Ecto neural progenitor cell (in vitro differentiated cells): ENCODE data around the gene ZNF853.
"Not testable (repeated sequence)": the region's sequence is repeated elsewhere in the genome, so short reads cannot be mapped to it uniquely, and the experiment has no call there.

ENCODE experiments used
- DNase-seq: peaks from one replicate; pipeline ENCODE4 v3.0.0-alpha.2; 2018; ENCODE audit warnings: low spot score

The ZNF853 gene

DNA sequence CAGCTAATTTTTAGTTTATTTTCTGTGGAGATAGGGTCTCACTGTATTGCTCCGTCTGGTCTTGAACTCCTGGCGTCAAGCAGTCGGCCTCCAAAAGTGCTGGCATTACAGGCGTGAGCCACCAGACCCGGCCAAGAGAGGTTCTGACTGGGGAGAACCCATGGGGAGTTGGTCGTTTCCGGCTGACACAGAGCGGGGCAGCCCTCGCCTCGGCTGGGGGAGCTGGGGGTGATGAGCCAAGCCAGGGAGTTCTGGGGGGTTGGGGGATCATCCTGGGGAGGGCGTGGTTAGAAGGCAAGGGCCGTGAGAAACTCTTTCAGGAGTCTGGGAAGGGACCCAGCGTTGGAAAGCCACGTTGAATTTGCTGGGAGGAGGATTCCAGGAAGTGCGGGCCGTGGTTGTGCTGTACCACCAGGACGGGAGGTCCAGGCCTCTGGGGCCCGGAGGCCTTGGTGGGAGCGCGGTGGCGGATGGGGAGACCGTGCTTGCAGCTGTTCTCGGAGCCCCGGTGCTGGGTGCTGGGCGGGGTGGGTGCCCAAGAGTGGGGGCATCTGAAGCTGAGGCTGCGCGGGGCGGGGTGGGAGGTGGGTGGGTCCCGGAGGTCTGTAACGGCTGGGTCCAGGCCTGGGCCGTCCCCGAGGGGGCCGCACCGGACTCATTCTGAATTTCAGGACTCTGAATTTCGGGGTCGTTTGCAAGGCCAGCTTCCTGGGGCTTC lies 8.4 kb upstream of the ZNF853 start:
- DNase-seq: no peak

GRCh38 chr7:6607651-6608051 lies 7.8 kb upstream of the ZNF853 start:
- DNase-seq: no peak

DNA sequence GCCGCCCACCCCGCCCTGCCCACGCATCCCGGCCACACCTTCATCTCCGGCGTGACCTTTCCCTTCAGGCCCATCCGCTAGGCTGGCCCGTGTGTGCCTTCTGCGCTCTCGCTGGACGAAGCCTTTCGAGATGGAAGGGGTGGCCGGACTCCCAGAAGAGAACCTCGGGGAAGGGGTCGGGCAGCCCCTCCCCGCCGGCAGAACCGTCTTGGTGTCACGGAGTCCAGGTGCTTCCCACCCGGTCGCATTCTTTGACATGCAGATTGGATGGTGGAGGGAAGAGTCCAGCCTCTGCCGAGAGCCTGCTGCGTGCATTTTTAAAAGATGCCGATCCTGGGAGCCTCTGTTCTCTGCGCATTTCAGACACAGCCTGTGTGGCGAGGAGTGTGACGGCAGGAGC lies 7.3 kb upstream of the ZNF853 start:
- no peak for DNase-seq

DNA sequence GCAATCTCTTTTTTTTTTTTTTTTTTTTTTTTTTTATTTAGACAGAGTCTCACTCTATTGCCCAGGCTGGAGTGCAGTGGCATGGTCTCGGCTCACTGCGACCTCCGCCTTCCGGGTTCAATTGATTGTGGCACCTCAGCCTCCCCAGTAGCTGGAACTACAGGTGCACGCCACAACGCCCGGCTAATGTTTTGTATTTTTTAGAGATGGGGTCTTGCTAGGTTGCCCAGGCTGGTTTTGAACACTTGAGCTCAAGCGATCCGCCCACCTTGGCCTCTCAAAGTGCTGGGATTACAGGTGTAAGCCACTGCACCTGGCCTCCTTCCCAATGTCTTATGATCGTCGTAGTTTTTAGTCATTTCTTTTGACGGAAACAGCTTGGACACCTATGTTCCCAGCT lies 6.6 kb upstream of the ZNF853 start:
- DNase-seq: no peak

DNA sequence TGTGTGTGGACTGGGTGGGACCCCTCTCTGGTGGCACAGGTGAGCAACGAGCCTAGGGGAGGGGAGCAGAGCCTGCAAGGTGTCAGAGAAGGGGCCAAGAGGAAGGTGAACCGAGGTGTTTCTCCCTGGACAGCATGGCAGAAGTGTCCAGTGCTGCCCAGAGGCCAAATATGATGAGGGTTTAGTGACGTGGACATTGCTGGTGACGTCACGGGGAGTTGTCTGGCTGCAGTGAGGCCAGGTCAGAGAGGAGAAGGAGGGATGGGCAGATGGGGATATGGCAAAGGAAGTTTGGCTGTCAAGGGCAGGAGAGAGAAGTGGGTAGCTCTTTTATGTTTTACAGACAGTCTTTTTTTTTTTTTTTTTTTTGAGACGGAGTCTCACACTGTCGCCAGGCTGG lies 2.6 kb upstream of the ZNF853 start:
- no peak for DNase-seq

DNA sequence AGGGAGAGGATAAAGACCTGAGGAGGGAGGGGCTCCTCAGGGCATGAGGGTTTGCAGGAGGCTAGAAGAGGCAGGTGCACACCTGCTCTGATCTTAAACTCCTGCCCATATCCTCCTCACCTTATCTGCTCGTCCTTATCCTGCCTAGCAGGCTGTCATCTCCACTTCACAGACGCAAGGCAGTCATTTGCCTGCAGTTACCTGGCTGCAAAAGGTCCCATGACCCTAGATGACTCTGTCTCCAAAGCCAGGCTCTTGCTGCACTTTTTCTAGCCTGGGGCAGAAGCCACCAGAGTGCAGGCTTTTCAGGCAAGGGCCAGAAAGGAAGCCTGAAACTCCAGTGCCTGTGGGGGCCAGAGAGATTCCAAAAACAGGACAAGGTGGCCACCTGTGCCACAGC lies 1.7 kb upstream of the ZNF853 start:
- DNase-seq: no peak

DNA sequence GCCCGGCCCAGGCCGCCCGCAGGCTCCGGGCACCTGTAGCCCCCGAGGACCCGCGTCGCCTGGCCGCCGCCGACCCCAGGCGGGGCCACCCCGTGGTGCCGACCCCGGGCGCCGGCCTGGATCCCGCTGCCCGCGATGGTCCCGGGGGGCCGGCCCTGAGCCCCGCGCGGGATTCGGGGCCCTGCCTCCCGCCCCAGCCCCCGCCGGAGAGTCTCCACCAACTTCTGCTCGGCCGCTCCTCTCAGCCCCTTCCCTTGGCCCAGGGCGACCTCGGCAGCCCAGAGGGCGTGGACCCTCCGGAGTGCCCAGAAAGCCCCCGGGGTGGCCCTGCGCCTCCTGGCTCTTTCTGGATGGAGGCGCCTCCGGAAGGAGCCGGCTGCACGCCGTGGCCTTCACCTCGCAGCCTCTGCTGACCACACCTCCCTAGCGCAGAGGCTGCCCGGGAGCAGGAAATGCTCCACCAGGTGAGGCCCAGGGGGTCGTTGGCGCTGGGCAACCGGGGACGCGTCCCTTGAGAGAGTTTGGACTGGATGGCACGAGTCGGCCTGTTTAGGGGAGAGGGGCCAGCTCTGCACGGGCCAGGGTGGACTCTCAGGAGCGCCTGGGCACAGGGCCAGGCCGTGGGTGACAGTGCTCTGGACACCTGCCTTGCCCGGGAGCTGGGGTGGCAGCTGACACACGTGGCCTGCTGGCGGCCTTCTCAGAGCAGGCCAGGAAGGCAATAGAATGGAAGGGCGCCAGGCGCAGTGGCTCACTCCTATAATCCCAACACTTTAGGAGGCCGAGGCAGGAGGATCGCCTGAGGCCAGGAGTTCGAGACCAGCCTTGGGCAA lies 529 bp downstream of the ZNF853 start:
- DNase-seq: peak; percentile 57

GRCh38 chr7:6616854-6617643 lies 1.6 kb downstream of the ZNF853 start:
- DNase-seq: no peak

GRCh38 chr7:6618621-6619020 lies 3.2 kb downstream of the ZNF853 start:
- DNase-seq: no peak

DNA sequence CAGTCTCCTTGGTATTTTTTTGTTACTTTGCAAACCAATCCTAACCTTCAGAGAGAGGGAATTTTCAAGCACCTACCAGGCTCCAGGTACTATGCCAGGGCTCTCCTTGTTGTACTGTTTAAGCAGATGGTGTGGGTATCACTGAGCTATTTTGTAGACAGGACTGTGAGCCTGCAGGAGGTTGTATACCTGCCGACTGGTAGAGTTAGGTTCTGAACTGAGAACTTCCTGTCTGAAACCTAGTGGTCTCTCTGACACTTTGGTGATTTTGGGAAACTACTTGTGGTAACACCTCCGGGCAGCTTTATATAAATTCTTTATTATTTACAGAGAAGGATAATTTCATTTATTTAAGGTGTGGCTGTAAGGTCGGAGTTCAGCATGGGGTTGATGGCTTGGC lies 4.6 kb downstream of the ZNF853 start:
- no peak for DNase-seq

GRCh38 chr7:6621195-6622133 lies 6.1 kb downstream of the ZNF853 start:
- no peak for DNase-seq

DNA sequence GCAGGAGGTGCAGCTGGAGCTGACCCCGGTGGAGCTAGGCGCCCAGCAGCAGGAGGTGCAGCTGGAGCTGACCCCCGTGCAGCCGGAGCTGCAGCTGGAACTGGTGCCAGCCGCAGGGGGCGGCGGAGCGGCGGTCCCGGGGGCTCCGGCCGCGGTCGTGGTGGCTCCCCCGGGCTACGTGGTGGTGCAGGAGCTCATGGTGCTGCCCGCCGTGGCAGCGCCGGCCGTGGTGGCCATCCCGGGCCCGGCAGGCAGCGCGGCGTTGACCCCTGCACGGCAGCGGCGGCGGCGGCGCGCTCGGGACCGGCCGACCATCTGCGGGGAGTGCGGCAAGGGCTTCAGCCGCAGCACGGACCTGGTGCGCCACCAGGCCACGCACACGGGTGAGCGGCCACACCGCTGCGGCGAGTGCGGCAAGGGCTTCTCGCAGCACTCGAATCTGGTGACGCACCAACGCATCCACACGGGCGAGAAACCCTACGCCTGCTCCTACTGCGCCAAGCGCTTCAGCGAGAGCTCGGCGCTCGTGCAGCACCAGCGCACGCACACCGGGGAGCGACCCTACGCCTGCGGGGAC lies 6.8 kb downstream of the ZNF853 start:
- no peak for DNase-seq

DNA sequence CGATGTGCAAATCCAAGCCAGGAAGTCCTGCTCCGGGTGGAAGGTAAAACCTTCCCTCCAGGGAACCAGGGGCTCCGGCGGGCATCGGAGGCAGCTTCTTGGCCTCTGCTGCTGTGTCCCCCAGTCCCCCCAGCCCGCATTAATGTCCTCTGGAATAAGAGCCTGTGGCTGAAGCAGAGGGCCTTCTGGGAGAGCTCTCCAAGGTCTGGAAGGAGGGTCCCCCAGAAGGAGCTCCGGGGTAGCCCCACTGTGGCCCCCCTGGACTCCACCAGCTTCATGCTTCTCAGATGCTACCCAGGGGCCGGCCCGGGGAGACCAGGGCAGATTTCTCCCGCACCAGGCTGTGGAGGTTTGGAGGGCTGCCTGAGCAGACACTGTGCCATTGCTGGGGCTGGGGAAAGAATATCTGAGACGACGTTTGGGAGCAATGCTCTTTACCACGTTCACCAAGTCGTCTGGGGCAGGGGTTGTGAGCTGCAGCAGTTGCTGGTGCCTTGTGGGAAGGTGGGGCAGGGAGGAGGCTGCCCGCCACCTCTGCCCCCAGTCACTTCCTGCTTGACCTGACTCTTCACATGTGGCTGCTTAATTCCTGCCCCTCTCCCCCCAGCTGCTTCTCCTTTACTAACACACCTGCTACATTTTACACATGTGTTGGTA lies 8.3 kb downstream of the ZNF853 start:
- DNase-seq: no peak

GRCh38 chr7:6624246-6624611 lies 8.8 kb downstream of the ZNF853 start:
- no peak for DNase-seq

DNA sequence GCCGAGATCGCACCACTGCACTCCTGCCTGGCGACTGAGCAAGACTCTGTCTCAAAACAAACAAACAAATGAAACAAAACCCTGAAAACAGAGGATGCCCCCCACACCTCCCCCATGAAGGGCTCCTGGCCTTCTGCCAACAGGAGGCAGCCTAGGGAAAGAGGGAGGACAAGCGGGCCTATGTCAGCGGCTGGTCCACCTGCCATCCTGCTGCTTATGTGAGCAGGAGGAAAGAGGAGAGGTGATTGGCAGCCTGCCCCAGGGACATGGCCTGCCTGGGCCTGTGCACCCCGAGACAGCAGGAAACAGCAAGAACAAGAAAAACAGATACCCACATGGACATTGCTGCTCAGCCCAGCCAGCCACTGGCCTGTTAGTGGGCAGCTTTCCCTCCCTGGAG lies 12.6 kb downstream of the ZNF853 start:
- DNase-seq: peak; percentile 33

GRCh38 chr7:6630007-6630849 lies 14.8 kb downstream of the ZNF853 start:
- no peak for DNase-seq

- DNase-seq: no peak
Observed at GRCh38 chr7:6631605-6632004, 16.2 kb downstream of the ZNF853 start.

- no peak for DNase-seq
Observed at GRCh38 chr7:6634021-6634420, 18.6 kb downstream of the ZNF853 start.

DNA sequence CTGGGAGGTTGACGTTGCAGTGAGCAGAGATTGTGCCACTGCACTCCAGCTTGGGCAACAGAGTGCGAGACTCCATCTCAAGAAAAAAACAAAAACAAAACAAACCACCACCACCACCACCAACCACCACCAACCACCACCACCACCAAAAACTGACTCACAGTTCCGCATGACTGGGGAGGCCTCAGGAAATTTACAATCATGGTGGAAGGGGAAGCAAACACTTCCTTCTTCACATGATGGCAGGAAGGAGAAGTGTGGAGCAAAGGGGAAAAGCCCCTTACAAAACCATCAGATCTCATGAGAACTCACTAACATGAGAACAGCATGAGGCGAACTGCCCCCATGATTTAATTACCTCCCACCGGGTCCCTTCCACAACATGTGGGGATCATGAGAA lies 19.6 kb downstream of the ZNF853 start:
- DNase-seq: not testable (repeated sequence)
